ENCODE results near the gene ATP5F1C.

GRCh38 chr10:7738536-7739407, 49.2 kb upstream of the ATP5F1C start:
- TF ChIP-seq CTCF (IDR thresholded peaks at IDR 0.05) (no peak), ZFX (IDR thresholded peaks at IDR 0.05; ENCODE audit: borderline replicate concordance) (no peak)
